ENCODE results near the gene WNK3. TPM values are rescaled to one million over a fixed set of nuclear protein-coding genes. Genes with fewer than 3 reads are reported as not detected.

The WNK3 gene
- total RNA-seq, 4 donors from 2014 or later, result 0.27 to 1.9 (median 0.64) TPM

GRCh38 chrX:54208531-54208930 is 149.3 kb downstream of the WNK3 start:
- no peaks in the 10 kb centered on the region for H3K36me3 ChIP-seq
- H3K4me1 ChIP-seq, result no peaks in the 10 kb centered on the region
- no peak for DNase-seq
- H3K27me3 ChIP-seq, result no peaks in the 10 kb centered on the region
- intact Hi-C loops (cut with DNase I; ENCODE audit: low total_unique reads) (no loop called here), in situ Hi-C loops (cut with MboI; ENCODE audit: low pct_ligation_motif_present in 1 of 4, low pct_unique_long_range_greater_than_20kb in 1 of 4, low sequenced_read_pairs in 3 of 4) (no loop called here)
- 83% methylated on average over 3 of the region's 3 CpGs; no CpG with 5 or more reads in 1 of the 2 donors for WGBS, 2 donors (ENCODE audit: low coverage in 1 of 2)
- H3K9me3 ChIP-seq, result no peaks in the 10 kb centered on the region
- H3K27ac ChIP-seq, result no peak overlapping the region
- no peak overlapping the region for H3K4me3 ChIP-seq
- no peak for TF ChIP-seq EP300 (IDR thresholded peaks at IDR 0.05; ENCODE audit: low read depth)

- intact Hi-C loops (cut with DNase I; ENCODE audit: low total_unique reads), result no loop called here
- H3K36me3 ChIP-seq, result no peaks in the 10 kb centered on the region
- in situ Hi-C loops (cut with MboI; ENCODE audit: low pct_ligation_motif_present in 1 of 4, low pct_unique_long_range_greater_than_20kb in 1 of 4, low sequenced_read_pairs in 3 of 4), result no loop called here
Observed at GRCh38 chrX:54198262-54198661, 159.6 kb downstream of the WNK3 start.

GRCh38 chrX:54194982-54195588 is 162.8 kb downstream of the WNK3 start:
- Histone ChIP-seq H3K27me3 (no peaks in the 10 kb centered on the region), H3K9me3 (no peaks in the 10 kb centered on the region), H3K4me3 (no peak overlapping the region), H3K4me1 (no peaks in the 10 kb centered on the region), H3K27ac (no peak overlapping the region), H3K36me3 (no peaks in the 10 kb centered on the region)
- intact Hi-C loops (cut with DNase I; ENCODE audit: low total_unique reads) (no loop called here), in situ Hi-C loops (cut with MboI; ENCODE audit: low pct_ligation_motif_present in 1 of 4, low pct_unique_long_range_greater_than_20kb in 1 of 4, low sequenced_read_pairs in 3 of 4) (no loop called here)
- TF ChIP-seq POLR2A (IDR thresholded peaks at IDR 0.05), result no peak
- TF ChIP-seq CTCF (IDR thresholded peaks at IDR 0.05), result no peak
- no peak for TF ChIP-seq POLR2AphosphoS5 (IDR thresholded peaks at IDR 0.05)
- no peak for TF ChIP-seq EP300 (IDR thresholded peaks at IDR 0.05; ENCODE audit: low read depth)
- DNase-seq, result no peak

More at GRCh38 chrX:54198262-54198661, 159.6 kb downstream of the WNK3 start:
- Histone ChIP-seq H3K27ac (no peak overlapping the region), H3K4me1 (no peaks in the 10 kb centered on the region), H3K4me3 (no peak overlapping the region), H3K27me3 (no peaks in the 10 kb centered on the region), H3K9me3 (no peaks in the 10 kb centered on the region)
- no peak for DNase-seq
- TF ChIP-seq CTCF (IDR thresholded peaks at IDR 0.05), result no peak
- TF ChIP-seq EP300 (IDR thresholded peaks at IDR 0.05; ENCODE audit: low read depth), result no peak
- TF ChIP-seq POLR2A (IDR thresholded peaks at IDR 0.05), result no peak
- TF ChIP-seq POLR2AphosphoS5 (IDR thresholded peaks at IDR 0.05), result no peak
- 50% methylated on average over 6 of the region's 6 CpGs; no CpG with 5 or more reads in 1 of the 2 donors for WGBS, 2 donors (ENCODE audit: low coverage in 1 of 2)

- in situ Hi-C loops (cut with MboI; ENCODE audit: low pct_ligation_motif_present in 1 of 4, low pct_unique_long_range_greater_than_20kb in 1 of 4, low sequenced_read_pairs in 3 of 4), result no loop called here
Observed at GRCh38 chrX:54193085-54193821, 164.6 kb downstream of the WNK3 start.

More at GRCh38 chrX:54193085-54193821, 164.6 kb downstream of the WNK3 start:
- H3K36me3 ChIP-seq, result no peaks in the 10 kb centered on the region
- no peaks in the 10 kb centered on the region for H3K9me3 ChIP-seq
- no peak overlapping the region for H3K27ac ChIP-seq
- intact Hi-C loops (cut with DNase I; ENCODE audit: low total_unique reads), result no loop called here
- WGBS, 2 donors (ENCODE audit: low coverage in 1 of 2), result 77 to 90% methylated on average over 2 to 4 of the region's 4 CpGs
- H3K4me3 ChIP-seq, result no peak overlapping the region
- no peaks in the 10 kb centered on the region for H3K4me1 ChIP-seq
- no peaks in the 10 kb centered on the region for H3K27me3 ChIP-seq
- TF ChIP-seq POLR2AphosphoS5 (IDR thresholded peaks at IDR 0.05), result no peak
- TF ChIP-seq EP300 (IDR thresholded peaks at IDR 0.05; ENCODE audit: low read depth), result no peak
- no peak for TF ChIP-seq POLR2A (IDR thresholded peaks at IDR 0.05)
- no peak for TF ChIP-seq CTCF (IDR thresholded peaks at IDR 0.05)
- DNase-seq, result no peak
